GM21526 (cell line): Measurements from ENCODE around the gene IL1R1.
"Not testable (repeated sequence)": the region's sequence is repeated elsewhere in the genome, so short reads cannot be mapped to it uniquely, and the experiment has no call there.

ENCODE experiments used
- ATAC-seq: cut with Tn5 transposase; IDR thresholded peaks from one replicate; pipeline ENCODE4 v1.9.1; 2021; ENCODE audit warnings: moderate library complexity; ENCODE audit not compliant: unreplicated experiment, low FRiP score

The IL1R1 gene, protein sequence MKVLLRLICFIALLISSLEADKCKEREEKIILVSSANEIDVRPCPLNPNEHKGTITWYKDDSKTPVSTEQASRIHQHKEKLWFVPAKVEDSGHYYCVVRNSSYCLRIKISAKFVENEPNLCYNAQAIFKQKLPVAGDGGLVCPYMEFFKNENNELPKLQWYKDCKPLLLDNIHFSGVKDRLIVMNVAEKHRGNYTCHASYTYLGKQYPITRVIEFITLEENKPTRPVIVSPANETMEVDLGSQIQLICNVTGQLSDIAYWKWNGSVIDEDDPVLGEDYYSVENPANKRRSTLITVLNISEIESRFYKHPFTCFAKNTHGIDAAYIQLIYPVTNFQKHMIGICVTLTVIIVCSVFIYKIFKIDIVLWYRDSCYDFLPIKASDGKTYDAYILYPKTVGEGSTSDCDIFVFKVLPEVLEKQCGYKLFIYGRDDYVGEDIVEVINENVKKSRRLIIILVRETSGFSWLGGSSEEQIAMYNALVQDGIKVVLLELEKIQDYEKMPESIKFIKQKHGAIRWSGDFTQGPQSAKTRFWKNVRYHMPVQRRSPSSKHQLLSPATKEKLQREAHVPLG

GRCh38 chr2:102141970-102142828 lies at the start of gene IL1R1:
TSS of gene IL1R1 (plus strand) at chr2:102142746. CDS start at chr2:102157725, 14,979 bp downstream.
- no peak for ATAC-seq

DNA sequence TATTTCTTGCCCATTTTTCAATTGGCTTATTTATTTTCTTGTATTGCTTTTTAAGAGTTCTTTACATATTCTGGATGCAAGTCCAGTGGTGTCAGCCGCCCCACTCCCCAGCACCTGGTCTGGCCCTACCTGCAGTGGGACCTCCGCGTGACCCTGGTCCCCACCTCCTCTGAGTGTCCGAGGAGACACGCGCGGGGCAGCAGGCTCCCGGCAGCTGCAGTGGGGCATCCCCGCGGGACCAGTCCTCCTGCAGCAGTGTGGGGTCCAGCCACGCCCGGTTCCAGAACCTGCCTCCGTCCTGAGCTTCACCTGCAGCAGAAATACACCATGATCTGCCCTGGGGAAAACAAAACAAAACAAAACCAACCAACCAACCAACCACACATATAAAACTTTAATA lies 48.9 kb upstream of the IL1R1 start:
- no peak for ATAC-seq

DNA sequence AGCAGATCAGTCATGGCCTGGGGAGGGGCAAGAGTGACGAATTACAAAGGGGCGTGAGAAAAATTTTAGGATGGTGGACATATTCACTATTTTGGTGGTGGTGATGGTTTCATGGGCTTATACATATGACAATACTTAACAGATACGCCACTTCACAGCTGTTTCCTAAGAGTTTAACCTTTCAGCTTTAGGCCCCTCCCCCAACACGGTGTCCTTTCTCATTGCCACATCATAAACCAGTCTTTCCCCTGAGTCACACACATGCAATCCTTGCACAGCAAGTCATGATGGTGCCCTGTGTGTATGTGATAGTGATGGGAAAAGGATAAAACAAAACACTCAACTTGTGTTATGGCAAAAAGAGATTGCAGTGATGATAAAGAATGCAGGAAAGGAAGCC lies 47.6 kb upstream of the IL1R1 start:
- no peak for ATAC-seq

DNA sequence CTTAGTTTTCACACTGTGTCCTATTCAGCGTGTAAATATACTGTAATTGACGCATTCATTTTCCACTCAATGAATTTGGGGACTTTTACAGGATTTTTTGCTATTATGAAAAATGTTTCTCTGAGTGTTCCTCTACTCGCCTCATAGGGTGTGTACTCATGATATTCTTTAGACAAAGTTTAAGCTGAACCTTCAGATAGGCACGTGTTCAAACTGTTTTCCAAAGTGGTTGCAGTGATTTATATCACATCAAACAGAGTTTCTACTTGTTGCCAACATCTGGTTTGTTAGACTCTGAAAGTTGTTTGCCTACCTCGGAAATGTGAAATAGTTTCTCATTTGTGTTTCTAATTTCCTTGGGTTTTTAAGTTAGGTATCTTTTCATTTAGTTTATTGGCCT lies 46.4 kb upstream of the IL1R1 start:
- no peak for ATAC-seq

DNA sequence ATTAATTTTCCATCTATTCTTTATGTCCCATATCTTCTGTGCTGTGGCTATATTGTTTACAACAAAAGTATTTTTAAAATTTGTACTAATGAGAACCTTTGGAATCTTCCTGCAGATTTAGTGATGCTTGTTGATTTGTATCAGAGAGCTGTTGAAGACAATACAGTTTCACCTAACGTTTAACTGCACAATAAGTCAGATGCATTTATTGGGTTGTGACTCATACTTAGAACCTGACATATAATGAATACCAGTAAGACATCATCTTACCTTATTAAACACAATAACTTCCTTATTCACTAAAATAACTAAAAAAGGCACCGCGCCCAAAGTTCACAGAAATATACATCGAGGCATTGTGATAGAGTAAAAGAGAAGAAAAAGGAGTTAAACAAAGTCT lies 43.8 kb upstream of the IL1R1 start:
- no peak for ATAC-seq

DNA sequence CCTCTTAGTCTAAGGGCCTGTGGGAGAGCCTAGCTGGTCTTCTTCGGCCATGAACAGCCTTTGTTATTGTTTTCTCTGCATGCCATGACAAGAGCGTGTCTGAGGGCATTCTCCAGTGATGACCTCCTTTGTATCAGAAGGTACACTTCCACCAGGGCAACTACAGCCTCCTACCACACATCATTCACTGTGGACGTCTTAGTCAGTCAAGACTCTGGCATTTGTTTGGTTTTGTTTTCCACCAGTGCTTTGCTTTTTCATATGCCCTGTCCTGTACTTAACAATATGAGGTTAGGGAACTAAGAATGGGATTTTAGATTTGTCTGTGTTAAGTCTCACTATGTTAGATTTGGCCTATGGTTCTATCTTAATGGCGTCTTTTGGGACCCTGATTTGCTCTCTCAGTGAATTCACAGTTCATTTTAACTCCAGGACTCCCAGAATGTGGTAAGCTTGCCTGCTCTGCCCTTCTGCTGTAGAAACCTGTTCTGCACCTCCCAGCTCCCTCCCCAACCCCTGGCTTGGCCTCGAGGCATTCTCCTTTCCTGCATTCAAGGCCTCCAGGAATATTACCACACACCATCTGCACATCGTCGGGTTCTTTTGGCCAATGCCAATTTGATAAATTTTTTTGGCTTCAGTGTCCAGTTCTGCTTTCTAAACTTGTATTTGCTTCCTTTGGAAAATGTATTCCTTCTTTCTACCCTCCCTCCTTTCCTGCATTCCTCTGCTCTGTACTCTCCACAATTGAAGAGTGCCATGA lies 42.8 kb upstream of the IL1R1 start:
- ATAC-seq = no peak

DNA sequence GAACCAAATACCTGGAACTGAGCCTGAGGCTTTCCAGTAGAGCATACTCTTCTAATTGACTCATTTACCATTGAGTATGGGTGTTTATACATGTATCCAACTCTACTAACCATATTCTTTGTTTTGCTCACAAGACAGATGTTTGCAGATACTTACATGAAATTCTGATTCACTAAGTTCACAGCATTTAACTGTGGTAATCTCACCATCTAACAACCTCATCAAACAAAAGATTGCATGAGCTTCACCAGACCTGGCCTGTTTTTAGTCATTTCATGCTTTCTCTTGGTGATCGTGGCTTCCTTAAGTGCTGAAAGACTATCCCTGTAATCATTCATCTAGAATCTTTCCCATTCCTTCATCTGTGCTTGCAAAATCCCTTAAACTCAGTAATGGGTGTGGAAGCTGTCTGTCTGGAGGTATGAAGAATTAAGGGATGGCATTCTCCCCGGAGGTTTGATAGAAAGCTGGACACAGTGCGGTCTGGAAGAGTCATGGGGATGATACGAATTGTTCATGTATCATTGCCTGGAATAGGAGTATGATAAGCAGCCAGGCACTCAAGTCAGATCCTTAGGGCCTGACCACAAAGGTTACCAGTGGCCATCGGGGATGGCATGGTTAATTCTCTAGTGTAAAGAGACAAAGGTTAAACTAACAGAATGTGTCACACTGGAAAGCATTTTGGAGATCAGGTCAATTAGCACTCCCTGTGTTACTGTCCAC lies 42.0 kb upstream of the IL1R1 start:
- ATAC-seq = no peak

DNA sequence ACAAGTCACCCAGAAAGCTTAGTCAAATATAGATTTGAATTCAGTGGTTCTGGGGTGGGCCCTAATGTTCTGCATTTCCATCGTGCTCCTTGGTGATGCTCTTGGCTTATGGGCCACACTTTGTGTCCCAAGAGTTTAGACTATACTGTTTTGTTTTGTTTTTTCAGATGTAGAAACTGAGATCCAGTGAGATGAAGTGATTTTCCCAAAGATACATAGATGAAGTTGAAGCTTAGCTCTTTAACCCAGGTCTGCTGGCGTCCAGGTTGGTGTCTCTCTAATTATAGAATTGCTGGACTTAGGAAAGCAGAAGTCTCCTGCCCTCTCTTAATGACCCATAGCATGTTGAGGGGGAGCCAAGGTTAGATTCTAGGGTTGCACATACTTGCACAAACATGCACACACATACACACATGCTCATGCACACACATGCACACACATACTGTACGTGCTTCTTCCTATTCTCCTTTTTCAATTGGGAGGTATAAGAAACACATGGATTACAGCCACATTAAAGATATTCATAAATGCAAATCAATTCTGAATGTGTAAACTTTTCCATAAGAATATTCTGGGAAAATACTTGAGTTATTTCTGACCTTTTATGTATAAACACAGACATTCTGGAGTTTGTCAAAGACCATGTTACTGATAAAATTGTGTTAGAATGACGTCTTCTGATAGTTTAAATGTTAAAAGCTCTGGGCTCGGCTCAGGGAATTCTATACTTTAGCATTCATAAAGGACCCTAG lies 41.3 kb upstream of the IL1R1 start:
- no peak for ATAC-seq

DNA sequence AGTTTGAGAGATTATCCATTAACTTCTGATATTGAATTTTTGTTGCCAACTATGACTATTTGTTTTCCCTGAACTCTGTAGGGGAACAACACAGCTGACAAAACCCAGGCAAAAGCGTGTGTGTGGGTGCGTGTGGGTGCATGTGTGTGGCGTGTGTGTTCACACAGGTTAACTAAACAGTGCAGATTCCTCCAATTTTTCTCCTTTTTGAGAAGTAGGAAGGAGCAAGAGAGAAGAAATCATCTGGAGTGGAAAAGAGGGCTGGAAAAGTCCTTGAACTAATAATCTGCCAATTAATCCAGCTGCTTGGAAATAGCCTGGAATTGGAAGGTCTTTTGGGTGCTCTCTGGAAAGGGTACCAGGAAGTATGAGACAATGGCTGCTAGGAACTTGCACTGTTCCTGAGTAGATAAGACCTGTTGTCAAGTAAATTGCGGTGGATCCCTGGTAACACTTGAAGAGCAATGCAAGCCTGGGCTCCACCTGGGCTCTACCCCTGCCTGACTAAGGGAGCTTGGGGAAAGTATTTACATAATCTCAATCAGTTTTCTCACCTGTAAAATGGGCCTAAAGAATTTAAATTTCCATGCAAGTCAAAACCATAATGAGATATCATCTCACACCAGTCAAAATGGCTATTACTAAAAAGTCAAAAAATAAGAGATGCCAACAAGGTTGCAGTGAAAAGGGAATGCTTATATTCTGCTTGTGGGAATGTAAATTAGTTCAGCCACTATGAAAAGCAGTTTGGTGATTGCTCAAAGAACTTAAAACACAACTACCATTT lies 40.5 kb upstream of the IL1R1 start:
- ATAC-seq = no peak

DNA sequence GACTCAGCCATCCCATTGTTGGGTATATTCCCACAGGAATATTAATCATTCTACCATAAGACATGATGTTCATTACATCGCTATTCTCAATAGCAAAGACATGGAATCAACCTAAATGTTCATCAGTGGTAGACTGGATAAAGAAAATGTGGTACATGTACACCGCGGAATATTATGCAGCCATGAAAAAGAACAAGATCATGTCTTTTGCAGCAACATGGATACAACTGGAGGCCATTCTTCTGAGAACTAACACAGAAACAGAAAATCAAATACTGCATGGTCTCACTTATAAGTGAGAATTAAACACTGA lies 40.0 kb upstream of the IL1R1 start:
- ATAC-seq = not testable (repeated sequence)

DNA sequence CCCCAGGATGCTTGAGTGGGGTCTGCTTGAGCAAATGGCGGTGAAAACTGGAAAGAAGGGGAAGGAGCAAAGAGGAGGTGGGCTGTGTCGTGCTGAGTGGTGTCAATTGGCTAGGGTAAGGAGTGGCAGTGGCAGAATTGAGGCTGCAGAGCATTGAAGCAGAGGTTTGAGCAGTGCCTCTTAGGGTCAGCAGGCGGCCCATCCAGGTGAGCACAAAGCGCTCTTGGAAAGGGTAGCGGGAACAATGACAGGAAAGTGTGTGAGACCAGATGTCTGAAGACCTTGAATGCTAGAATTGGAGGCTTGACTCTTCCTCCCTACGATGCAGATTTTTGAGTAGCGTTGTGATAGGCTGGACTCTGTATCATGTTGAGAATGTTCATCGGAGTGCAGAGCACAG lies 39.3 kb upstream of the IL1R1 start:
- ATAC-seq = no peak

- peak; percentile 76 for ATAC-seq
Measured at GRCh38 chr2:102103992-102104871, 38.3 kb upstream of the IL1R1 start.

DNA sequence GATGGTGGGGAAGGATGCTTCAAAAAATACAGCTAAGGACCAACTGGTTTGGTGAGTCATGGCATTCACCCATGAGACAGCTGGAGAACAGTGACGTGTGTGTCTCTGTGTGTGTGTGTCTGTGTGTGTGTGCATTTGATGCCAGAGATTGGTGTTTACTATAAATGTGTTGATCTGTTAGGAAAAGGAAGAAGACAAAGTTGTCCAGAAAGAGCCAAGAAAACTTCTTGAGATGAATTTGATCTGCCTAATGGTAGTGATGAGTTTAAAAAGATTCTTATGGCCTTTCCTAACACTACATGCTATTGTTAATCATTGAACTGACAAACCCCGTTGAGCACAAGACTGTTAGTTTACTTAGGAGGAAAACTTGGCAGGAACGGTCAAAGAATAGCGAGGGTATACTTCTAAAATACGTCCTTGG lies 36.4 kb upstream of the IL1R1 start:
- ATAC-seq = no peak

- ATAC-seq = not testable (repeated sequence)
Measured at GRCh38 chr2:102106813-102107740, 35.5 kb upstream of the IL1R1 start.

DNA sequence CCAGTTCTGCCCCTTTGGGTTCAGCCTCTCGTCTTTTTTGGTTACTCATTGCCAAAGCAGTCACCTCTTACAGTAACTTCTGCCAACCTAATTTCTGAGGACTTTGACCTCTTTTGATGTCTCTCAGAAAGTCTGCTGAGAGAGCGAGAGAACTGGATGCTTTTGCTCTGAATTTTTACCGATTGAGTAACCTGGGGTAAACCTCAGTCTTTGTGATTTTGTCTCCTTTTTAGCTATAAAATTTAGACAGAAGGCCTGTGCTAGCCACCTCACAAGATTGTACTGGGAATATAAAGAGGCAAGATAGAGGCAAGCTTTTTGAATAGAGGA lies 34.8 kb upstream of the IL1R1 start:
- ATAC-seq = no peak

GRCh38 chr2:102109016-102109415 lies 33.5 kb upstream of the IL1R1 start:
- no peak for ATAC-seq

- no peak for ATAC-seq
Measured at GRCh38 chr2:102110171-102110570, 32.4 kb upstream of the IL1R1 start.
